ENCODE results near the gene OXSR1. TPM values are rescaled to one million over a fixed set of nuclear protein-coding genes. Genes with fewer than 3 reads are reported as not detected.
A peak's percentile ranks its signal among the peaks of the same experiment; 100 is the strongest.

Gene OXSR1
- total and polyA plus RNA-seq, 10 of the 15 experiments (the other 5 are each of a cell fraction or from before 2014, with no cell fraction given): 12.4 to 54.6 (median 35.7) TPM

DNA sequence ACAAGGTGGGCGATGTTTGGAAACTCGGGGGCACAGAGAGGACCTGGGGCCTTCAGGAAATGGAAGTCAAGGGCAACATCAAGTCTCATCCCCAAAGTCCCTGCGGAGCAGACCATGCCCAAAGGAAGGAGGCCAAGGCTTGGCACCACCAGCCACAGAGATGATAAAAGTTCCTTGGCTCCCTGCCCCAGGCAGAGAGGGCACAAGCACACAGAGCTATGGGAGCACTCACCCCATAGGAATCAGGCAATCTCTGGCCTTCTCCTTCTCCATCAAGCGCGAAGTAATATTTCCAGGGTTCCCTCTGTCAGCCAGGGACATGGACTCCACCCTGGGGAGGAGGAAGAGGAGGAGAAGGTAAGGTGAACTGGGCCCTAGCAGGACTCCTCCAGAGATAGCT, 36.3 kb upstream of the OXSR1 start:
- FAIRE-seq (no peak), DNase-seq (ENCODE audit: low read depth, low spot score) (no peak), ATAC-seq (no peak)
- WGBS (ENCODE audit: insufficient coverage, insufficient replicate concordance, low lambda C conversion rate, missing lambda C conversion rate): 95% methylated on average over 5 of the region's 5 CpGs
- H3K4me1 ChIP-seq (ENCODE audit: control insufficient read depth, insufficient read depth, low read length): peaks cover 15% of the 10 kb centered on the region
- H3K79me2 ChIP-seq (ENCODE audit: control insufficient read depth, insufficient read depth, low read length): peaks cover 2% of the 10 kb centered on the region
- CTCF ChIA-PET: interaction anchor here (0.8 to 6.0 kb wide), 4 partner anchors 11 to 169 kb away, joined by 3 to 54 read pairs (median 6); no protein-coding TSS in a partner anchor
- H3K27me3 ChIP-seq (replicated peaks in 1 of 2; ENCODE audit: control insufficient read depth in 2 of 2, insufficient read depth in 2 of 2, low read length in 1 of 2): no peaks in the 10 kb centered on the region
- intact Hi-C loops (cut with micrococcal nuclease; ENCODE audit: unreplicated experiment): no loop called here
- peaks cover 24 to 56% of the 10 kb centered on the region in 2 experiments for H3K36me3 ChIP-seq (ENCODE audit: control insufficient read depth in 2 of 2, insufficient read depth in 2 of 2, low read length in 1 of 2)
- no peak overlapping the region for H3K27ac ChIP-seq (ENCODE audit: control insufficient read depth, insufficient read depth)
- in situ Hi-C loops (cut with MboI): no loop called here
- no TSS peak for BruUV-seq (replicated peaks)
- H3K9me3 ChIP-seq (replicated peaks; ENCODE audit: control insufficient read depth, insufficient read depth, low read length): no peaks in the 10 kb centered on the region
- SMC1A ChIA-PET (ENCODE audit: uncharacterized antibody, unreplicated experiment): interaction anchor here (1.4 kb wide), 1 partner anchor 10 kb away, joined by 6 read pairs; no protein-coding TSS in a partner anchor
- no peak overlapping the region for H2AFZ ChIP-seq (ENCODE audit: control insufficient read depth, low read depth, low read length)
- RAD21 ChIA-PET (ENCODE audit: unreplicated experiment): no interaction called here
- H4K20me1 ChIP-seq (ENCODE audit: control insufficient read depth, insufficient read depth): peaks cover 5% of the 10 kb centered on the region
- no peak overlapping the region for H3K9ac ChIP-seq (ENCODE audit: control insufficient read depth, insufficient read depth, low read length)
- H3K4me2 ChIP-seq (ENCODE audit: control insufficient read depth, insufficient read depth): no peak overlapping the region
- POLR2A ChIA-PET: no interaction called here
- TF ChIP-seq RUNX3 (IDR thresholded peaks at IDR 0.05; ENCODE audit: low read length) (no peak), NFYB (IDR thresholded peaks at IDR 0.05; ENCODE audit: insufficient read depth, low read depth, low read length) (no peak)
- no peak overlapping the region for H3K4me3 ChIP-seq

- peaks cover 18% of the 10 kb centered on the region for H3K4me1 ChIP-seq (ENCODE audit: control insufficient read depth, insufficient read depth, low read length)
- WGBS (ENCODE audit: insufficient coverage, insufficient replicate concordance, low lambda C conversion rate, missing lambda C conversion rate): 97% methylated on average over 3 of the region's 3 CpGs
- H3K4me3 ChIP-seq: no peak overlapping the region
- CTCF ChIA-PET: interaction anchor here (0.8 to 6.0 kb wide), 24 partner anchors 10 to 350 kb away, joined by 3 to 54 read pairs (median 6); partner anchors contain the start of genes OXSR1, SLC22A14 and XYLB
- no peaks in the 10 kb centered on the region for H3K27me3 ChIP-seq (replicated peaks in 1 of 2; ENCODE audit: control insufficient read depth in 2 of 2, insufficient read depth in 2 of 2, low read length in 1 of 2)
- FAIRE-seq: no peak
- in situ Hi-C loops (cut with MboI) (no loop called here), intact Hi-C loops (cut with micrococcal nuclease; ENCODE audit: unreplicated experiment) (no loop called here)
- DNase-seq (ENCODE audit: low read depth, low spot score): no peak
- peak; percentile 77 for ATAC-seq
- SMC1A ChIA-PET (ENCODE audit: uncharacterized antibody, unreplicated experiment): interaction anchor here (0.6 to 4.4 kb wide), 15 partner anchors 10 to 350 kb away, joined by 3 to 18 read pairs (median 4); partner anchors contain the start of genes OXSR1 and SLC22A14
- POLR2A ChIA-PET: interaction anchor here (0.8 to 1.8 kb wide), 2 partner anchors 35 to 81 kb away, joined by 3 to 5 read pairs; partner anchors contain the start of gene OXSR1
- peaks cover 5% of the 10 kb centered on the region for H4K20me1 ChIP-seq (ENCODE audit: control insufficient read depth, insufficient read depth)
- no peaks in the 10 kb centered on the region for H3K9me3 ChIP-seq (replicated peaks; ENCODE audit: control insufficient read depth, insufficient read depth, low read length)
- peaks cover 10% of the 10 kb centered on the region for H3K79me2 ChIP-seq (ENCODE audit: control insufficient read depth, insufficient read depth, low read length)
- TF ChIP-seq PAX5 (IDR thresholded peaks at IDR 0.05; ENCODE audit: borderline replicate concordance, low read depth, low read length) (no peak), SPI1 (IDR thresholded peaks at IDR 0.05; ENCODE audit: borderline replicate concordance, insufficient read depth, low read depth, low read length) (peak; percentile 44; the same call in 1 of the 2 replicates)
- RAD21 ChIA-PET (ENCODE audit: unreplicated experiment): interaction anchor here (1.8 to 2.5 kb wide), 3 partner anchors 27 to 151 kb away, joined by 3 to 10 read pairs (median 9); partner anchors contain the start of genes OXSR1 and SLC22A14
- no peak overlapping the region for H2AFZ ChIP-seq (ENCODE audit: control insufficient read depth, low read depth, low read length)
- H3K27ac ChIP-seq (ENCODE audit: control insufficient read depth, insufficient read depth): peak overlapping the region; percentile 31; the same call in 1 of the 2 replicates
- peaks cover 21 to 47% of the 10 kb centered on the region in 2 experiments for H3K36me3 ChIP-seq (ENCODE audit: control insufficient read depth in 2 of 2, insufficient read depth in 2 of 2, low read length in 1 of 2)
- peak overlapping the region; percentile 23; the same call in 1 of the 2 replicates for H3K4me2 ChIP-seq (ENCODE audit: control insufficient read depth, insufficient read depth)
- BruUV-seq (replicated peaks): no TSS peak
- no peak overlapping the region for H3K9ac ChIP-seq (ENCODE audit: control insufficient read depth, insufficient read depth, low read length)
These were observed 34.7 kb upstream of the OXSR1 start for GRCh38 chr3:38130631-38131065.

All from GM12878 (cell line).